Heart right ventricle (tissue), 16 donors: Measurements from ENCODE around the gene FANCM. TPM values are rescaled to one million over a fixed set of nuclear protein-coding genes. Genes with fewer than 3 reads are reported as not detected.

Experiments used
- ATAC-seq, 8 donors: fragments of 200-7000 bp; cut with Tn5 transposase; one replicate each; pipeline ENCODE4 v1.9.1; 2020; ENCODE audit warnings: mild to moderate bottlenecking in 8 of 8, moderate library complexity in 8 of 8, moderate number of reproducible peaks in 1 of 8
- DNase-seq, 2 donors: peaks; one replicate each; pipeline ENCODE4 v3.0.0-alpha.2; 2020
- H3K27ac ChIP-seq, 10 donors: fragments of 200-600 bp; sonication (generic) in 2 of 10; one replicate each; pipeline versions ENCODE4 v1.5.0 to v1.8.0; 2020 to 2022; ENCODE audit warnings: mild to moderate bottlenecking in 3 of 10
- H3K27me3 ChIP-seq, 7 donors: fragments of 200-600 bp; one replicate each; pipeline ENCODE4 v1.8.0; 2021 to 2022; ENCODE audit warnings: mild to moderate bottlenecking in 2 of 7
- H3K36me3 ChIP-seq, 9 donors: fragments of 200-600 bp; sonication (generic) in 1 of 9; one replicate each; pipeline versions ENCODE4 v1.5.0 to v1.8.0; 2020 to 2022; ENCODE audit warnings: mild to moderate bottlenecking in 2 of 9
- H3K4me1 ChIP-seq, 9 donors: fragments of 200-600 bp; sonication (generic) in 1 of 9; one replicate each; pipeline versions ENCODE4 v1.5.0 to v1.8.0; 2020 to 2022; ENCODE audit warnings: mild to moderate bottlenecking in 4 of 9
- H3K4me3 ChIP-seq, 10 donors: fragments of 200-600 bp; sonication (generic) in 2 of 10; one replicate each; pipeline versions ENCODE4 v1.5.0 to v1.8.0; 2020 to 2022; ENCODE audit warnings: mild to moderate bottlenecking in 7 of 10, moderate library complexity in 2 of 10
- H3K9me3 ChIP-seq, 11 donors: fragments of 200-600 bp in 10 of 11; sonication (generic) in 2 of 11; one replicate each; pipeline versions ENCODE4 v1.5.0 to v1.8.0; 2013 to 2022; ENCODE audit warnings: mild to moderate bottlenecking in 2 of 11, control low read depth in 1 of 11, moderate library complexity in 1 of 11
- CTCF ChIP-seq, 9 donors: fragments of 200-600 bp; sonication (generic) in 2 of 9; IDR thresholded peaks; one replicate each; pipeline versions ENCODE4 v1.5.0 to v1.8.0; 2021 to 2022; ENCODE audit warnings: antibody characterized with exemption in 9 of 9, mild to moderate bottlenecking in 5 of 9, moderate library complexity in 1 of 9
- WGBS, 2 donors: extraction: QIAGEN DNeasy Blood & Tissue Kit; methylation state at CpG; one replicate each; pipeline ENCODE4 v1.1.7; 2013; ENCODE audit warnings: inconsistent platforms in 1 of 2; 5-methylcytosine and 5-hydroxymethylcytosine counted together
- intact Hi-C, 10 donors: fragments of 100-400 bp; cut with DNase I; formaldehyde crosslinking; loops; one replicate each; pipeline versions ENCODE4 v1.11.1 to v1.14.2; 2022
- polyA plus RNA-seq, 2 donors: library from polyadenylated mRNA; stranded (reverse); fragments of 200-250 nt; gene quantifications; one replicate each; pipeline ENCODE4 v1.2.3, GENCODE V29; 2013
- total RNA-seq, 10 donors: library from RNA; stranded (reverse); fragmentation: NEBNext Ultra II Directional in 3 of 10; extraction: Animal tissue kit (Norgen Biotek cat#: 25700) in 3 of 10; gene quantifications; one replicate each; pipeline versions ENCODE4 v1.2.1 to v1.2.4, GENCODE V29; 2021 to 2023
- donor health status: Arrhythmogenic right ventricular cardiomyopathy.
- donor health status: ischemic (EF 13 %, LVEDD 7.1; RV severe dilation, severe dysfunction).
- donor health status: healthy with polysubstance abuse.
- donor health status: DM: no; HTN: yes; CAD: no.
- donor health status: DM: no; HTN: no; CAD: no.
- donor health status: ischemic (EF 25% LVEDD 6.9; RV normal size, moderate dysfunction).
- donor health status: ischemic (EF 25% LVEDD 5.7; RV mildly dilated, moderate dysfunction).
- donor health status: healthy.
- donor health status: DM: yes; HTN: yes; CAD: no.
- donor health status: Ischemic cardiomyopathy.
- donor health status: ischemic (EF 35%, LVEDD 5.7; RV mildly dilated, moderate dysfunction).
- donor health status: nonischemic (EF 11% LVEDD 7.7; RV severe dilation, severe dysfunction).
- donor health status: DM: yes; HTN: yes; CAD: no.
- donor health status: PGD.
- donor health status: ischemic (EF 29% LVEDD 5.4; RV normal size, mild dysfunction).
- donor health status: nonischemic (EF 23%, LVEDD 6.1; RV moderate dilation, normal function).

Gene FANCM
- total and polyA plus RNA-seq, 12 donors: 0.96 to 6.2 (median 3.7) TPM

GRCh38 chr14:45201905-45202304 is 66.2 kb downstream of the FANCM start:
- Histone ChIP-seq H3K9me3 (no peaks in the 10 kb centered on the region), H3K4me3 (no peak overlapping the region), H3K4me1 (no peaks in the 10 kb centered on the region), H3K36me3 (peaks cover 0 to 74% (median 5%) of the 10 kb centered on the region in 9 donors), H3K27ac (no peak overlapping the region), H3K27me3 (no peaks in the 10 kb centered on the region)
- ATAC-seq (peak in 1 of 8 donors; percentile 40), DNase-seq (no peak)
- TF ChIP-seq CTCF (IDR thresholded peaks at IDR 0.05): peak in 4 of 9 donors; percentile 11 to 26 (median 16)
- intact Hi-C loops: no loop called here
- 70 to 79% methylated on average over 1 of the region's 1 CpG for WGBS, 2 donors

- H3K4me3 ChIP-seq: no peak overlapping the region
- no peaks in the 10 kb centered on the region for H3K4me1 ChIP-seq
- DNase-seq (no peak), ATAC-seq (no peak)
- no peak overlapping the region for H3K27ac ChIP-seq
- H3K9me3 ChIP-seq: no peaks in the 10 kb centered on the region
- no peak for TF ChIP-seq CTCF (IDR thresholded peaks at IDR 0.05)
- peaks cover 0 to 97% (median 5%) of the 10 kb centered on the region in 9 donors for H3K36me3 ChIP-seq
- intact Hi-C loops: no loop called here
- no peaks in the 10 kb centered on the region for H3K27me3 ChIP-seq
Observed at GRCh38 chr14:45204241-45204640, 68.5 kb downstream of the FANCM start.

GRCh38 chr14:45210159-45210558 is 74.4 kb downstream of the FANCM start:
- no peak for DNase-seq
- Histone ChIP-seq H3K4me1 (peaks cover 0 to 6% (median 0%) of the 10 kb centered on the region in 9 donors), H3K4me3 (no peak overlapping the region), H3K36me3 (peaks cover 0 to 99% (median 3%) of the 10 kb centered on the region in 9 donors), H3K27ac (no peak overlapping the region), H3K9me3 (no peaks in the 10 kb centered on the region), H3K27me3 (no peaks in the 10 kb centered on the region)
- no peak for TF ChIP-seq CTCF (IDR thresholded peaks at IDR 0.05)
- WGBS, 2 donors: 100% methylated on average over 1 of the region's 1 CpG
- intact Hi-C loops: no loop called here
- no peak for ATAC-seq

- no peak for ATAC-seq
- H3K9me3 ChIP-seq: no peaks in the 10 kb centered on the region
- TF ChIP-seq CTCF (IDR thresholded peaks at IDR 0.05): no peak
- peaks cover 0 to 6% (median 0%) of the 10 kb centered on the region in 9 donors for H3K4me1 ChIP-seq
- no peaks in the 10 kb centered on the region for H3K27me3 ChIP-seq
- DNase-seq: no peak
- H3K4me3 ChIP-seq: no peak overlapping the region
- intact Hi-C loops: no loop called here
- H3K36me3 ChIP-seq: peaks cover 0 to 99% (median 3%) of the 10 kb centered on the region in 9 donors
- H3K27ac ChIP-seq: no peak overlapping the region
- 96 to 100% methylated on average over 1 of the region's 1 CpG for WGBS, 2 donors
Observed at GRCh38 chr14:45211295-45211694, 75.6 kb downstream of the FANCM start.
